HUDEP-2 (cell line): ENCODE measurements around the gene CWC27.
"Not testable (repeated sequence)": the region's sequence is repeated elsewhere in the genome, so short reads cannot be mapped to it uniquely, and the experiment has no call there.

ENCODE experiments used
- DNase-seq, 76 experiments: peaks; one replicate each; lab custom pipeline; 2025; ENCODE audit not compliant: unreplicated experiment in 76 of 76; lab: John Stamatoyannopoulos, UW

Gene CWC27

DNA sequence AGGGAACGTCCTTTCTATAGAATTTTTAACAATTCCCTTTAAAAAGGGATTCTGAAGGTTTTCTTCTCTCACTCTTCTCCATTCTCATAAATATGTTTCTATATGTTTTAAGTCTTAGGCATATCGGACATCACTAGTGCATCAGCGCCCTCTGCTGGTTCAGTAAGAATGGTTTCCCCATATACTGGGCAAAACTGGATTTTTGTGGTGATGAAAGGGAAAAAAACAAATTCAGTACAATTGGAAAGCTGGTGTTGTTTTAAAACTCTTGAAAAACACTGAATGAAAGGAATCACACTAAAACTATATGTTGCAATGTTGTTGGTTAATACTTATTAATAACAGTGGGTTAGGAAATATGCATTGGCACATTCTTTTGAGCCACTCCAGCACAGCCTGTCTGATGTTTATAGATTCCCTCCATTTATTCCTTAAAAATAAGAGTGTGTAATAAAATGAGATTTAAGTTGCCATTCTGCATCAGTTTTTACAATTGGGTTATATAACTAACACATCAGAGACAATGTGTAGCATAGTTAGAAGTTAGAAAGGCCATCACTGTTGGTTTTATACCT, 15.8 kb downstream of the CWC27 start:
- peak in 59 of 76 experiments; percentile 1 to 71 (median 43) for DNase-seq

- no peak for DNase-seq
Measured at GRCh38 chr5:64786372-64786771, 17.6 kb downstream of the CWC27 start.

DNA sequence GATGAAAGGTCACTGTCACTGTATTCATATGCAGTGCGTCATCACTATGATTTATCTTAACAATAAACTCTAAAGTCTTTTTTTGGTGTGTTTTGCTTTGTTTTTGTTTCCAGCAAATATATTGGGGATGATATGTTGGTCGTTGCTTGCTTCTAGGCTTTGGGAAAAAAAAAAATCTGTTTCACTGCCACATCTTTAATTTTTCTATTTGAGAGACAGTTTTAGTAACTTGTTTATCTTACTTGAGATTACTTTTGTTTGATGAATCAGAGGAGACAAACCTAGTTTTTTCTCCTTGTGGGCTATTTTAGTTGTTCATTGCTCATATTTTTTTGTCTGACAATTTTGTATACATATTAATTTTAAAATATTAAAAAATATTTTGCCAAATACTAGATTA, 19.4 kb downstream of the CWC27 start:
- DNase-seq = no peak

GRCh38 chr5:64789457-64789856, 20.7 kb downstream of the CWC27 start:
- no peak for DNase-seq

GRCh38 chr5:64790210-64790609, 21.5 kb downstream of the CWC27 start:
- no peak for DNase-seq

DNA sequence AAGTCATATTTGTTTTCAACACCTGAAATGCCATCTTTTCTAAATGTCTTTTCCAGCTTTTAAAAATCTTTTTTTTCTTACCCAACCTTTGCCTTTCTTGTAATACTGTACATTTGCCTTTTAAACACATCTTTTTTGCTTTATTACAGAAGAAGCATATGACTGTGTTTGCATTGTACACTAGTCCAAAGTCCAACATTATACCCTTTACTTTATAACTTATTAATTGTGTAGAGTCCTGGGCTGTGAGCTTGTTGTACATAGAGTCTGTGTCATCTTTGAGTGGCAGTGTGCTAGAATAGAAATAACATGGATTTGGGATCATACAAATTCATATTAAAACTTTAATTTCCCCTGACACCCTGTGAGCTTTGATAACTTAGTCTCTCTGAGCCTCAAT, 23.7 kb downstream of the CWC27 start:
- no peak for DNase-seq

- no peak for DNase-seq
Measured at GRCh38 chr5:64794053-64794770, 25.5 kb downstream of the CWC27 start.

DNA sequence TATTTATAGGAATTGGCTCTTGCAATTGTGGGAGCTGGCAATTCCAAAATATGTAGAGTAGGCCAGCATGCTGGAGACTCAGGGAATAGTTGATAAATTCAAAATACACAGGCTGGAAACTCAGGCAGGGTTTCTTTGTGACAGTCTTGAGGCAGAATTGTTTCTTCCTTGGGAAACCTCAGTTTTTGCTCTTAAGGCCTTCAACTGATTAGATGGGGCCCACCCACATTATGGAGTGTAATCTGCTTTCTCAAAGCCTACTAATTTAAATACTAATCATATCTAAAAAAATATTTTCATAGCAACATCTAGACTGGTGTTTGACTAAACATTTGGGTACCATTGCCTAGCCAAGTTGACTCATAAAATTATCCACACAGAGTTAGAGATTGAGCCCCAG, 27.6 kb downstream of the CWC27 start:
- no peak for DNase-seq

DNA sequence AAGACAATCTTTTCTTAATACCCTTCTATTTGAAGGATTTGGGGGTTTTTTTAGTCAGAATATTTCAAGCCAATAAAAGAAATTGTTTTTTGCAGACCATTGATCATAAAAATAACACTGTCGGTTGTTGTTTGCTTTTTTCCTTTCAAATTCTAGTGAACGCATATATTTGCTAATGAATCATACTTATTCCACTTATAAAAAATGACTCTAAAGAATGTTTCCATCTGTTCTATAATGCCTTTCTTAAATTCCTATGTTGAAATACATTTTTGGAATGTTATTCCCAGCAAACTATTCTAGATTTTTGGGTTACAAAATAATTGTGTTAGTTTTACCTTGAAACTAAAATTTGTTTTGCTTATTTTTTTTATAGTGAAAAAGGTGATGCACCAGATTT, 32.2 kb downstream of the CWC27 start:
- DNase-seq = no peak

DNA sequence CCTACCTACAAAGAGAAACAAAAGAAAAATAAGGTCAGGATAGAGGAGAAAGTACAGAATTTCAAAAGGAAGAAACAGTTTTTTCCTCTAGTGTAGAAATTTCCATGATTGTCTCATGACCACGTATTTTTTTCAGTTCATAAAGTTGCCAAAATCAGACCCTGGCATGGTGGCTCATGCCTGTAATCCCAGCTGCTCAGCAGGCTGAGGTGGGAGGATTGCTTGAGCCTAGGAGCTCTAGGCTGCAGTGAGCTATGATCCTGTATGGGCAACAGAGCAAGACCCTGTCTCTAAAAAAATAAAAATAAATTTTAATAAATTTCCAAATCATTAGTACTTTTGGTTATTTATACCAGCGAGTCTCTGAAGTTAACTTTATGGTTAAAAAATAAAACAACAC, 37.8 kb downstream of the CWC27 start:
- no peak for DNase-seq

- no peak for DNase-seq
Measured at GRCh38 chr5:64807520-64807919, 38.8 kb downstream of the CWC27 start.

DNA sequence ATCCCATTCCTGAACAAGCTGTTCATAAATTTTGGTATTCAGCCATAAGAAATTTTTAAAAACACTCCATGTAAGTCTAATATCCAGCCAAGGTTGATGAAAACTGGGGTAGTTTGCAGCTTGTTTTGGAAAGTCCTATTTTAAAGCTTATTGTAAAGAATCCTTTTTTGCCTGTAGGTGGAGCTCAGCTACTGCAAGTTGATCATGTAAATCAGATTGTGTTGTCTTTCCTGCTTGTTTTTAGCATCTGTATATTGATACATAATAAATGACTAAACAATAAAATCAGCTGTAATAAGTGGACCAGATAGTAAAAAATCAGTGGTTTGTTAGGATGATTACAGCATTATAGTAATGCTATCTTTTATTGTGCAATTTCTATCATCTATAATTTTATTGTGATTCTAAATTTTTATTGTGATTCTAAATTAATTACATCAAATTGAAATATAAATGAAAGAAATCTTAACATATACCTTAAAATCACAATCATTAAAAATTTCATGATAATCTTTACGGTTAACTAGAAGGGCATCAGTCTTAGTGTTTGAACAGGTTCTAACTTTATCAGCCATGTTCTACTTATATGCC, 42.4 kb downstream of the CWC27 start:
- peak in 18 of 76 experiments; percentile 1 to 41 (median 14) for DNase-seq

GRCh38 chr5:64814073-64814472, 45.3 kb downstream of the CWC27 start:
- no peak for DNase-seq

GRCh38 chr5:64818245-64818644, 49.5 kb downstream of the CWC27 start:
- DNase-seq = no peak

DNA sequence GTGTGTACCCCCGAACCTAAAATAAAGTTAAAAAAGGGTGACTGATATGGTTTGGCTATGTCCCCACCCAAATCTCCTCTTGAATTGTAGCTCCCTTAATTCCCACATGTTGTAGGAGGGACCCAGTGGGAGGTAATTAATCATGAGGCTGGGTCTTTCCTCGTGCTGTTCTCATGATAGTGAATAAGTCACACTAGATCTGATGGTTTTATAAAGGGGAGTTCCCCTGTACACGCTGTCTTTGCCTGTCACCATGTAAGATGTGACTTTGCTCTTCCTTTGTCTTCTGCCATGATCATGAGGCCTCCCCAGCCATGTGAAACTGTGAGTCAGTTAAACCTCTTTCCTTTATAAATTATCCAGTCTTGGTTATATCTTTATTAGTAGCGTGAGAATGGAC, 50.6 kb downstream of the CWC27 start:
- not testable (repeated sequence) for DNase-seq

DNA sequence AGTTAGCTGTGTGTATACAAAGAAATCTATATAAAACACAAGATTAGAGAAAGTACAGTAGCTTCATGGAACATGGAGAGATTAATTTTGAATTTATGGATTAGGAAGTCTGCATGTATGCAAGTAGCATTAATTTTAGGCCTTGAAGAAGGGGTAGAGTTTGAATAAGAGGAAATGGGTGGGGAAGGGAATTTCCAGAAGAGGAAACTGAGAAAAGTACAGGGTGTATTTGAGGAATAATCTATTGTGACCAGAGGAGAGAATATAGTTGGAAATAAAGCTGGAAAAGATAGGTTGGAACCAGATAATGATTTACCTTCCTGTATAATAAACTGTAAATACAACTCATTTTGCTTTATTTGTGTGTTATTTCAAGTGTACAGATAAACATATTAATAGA, 53.6 kb downstream of the CWC27 start:
- DNase-seq = no peak

- no peak for DNase-seq
Measured at GRCh38 chr5:64826541-64826940, 57.8 kb downstream of the CWC27 start.

DNA sequence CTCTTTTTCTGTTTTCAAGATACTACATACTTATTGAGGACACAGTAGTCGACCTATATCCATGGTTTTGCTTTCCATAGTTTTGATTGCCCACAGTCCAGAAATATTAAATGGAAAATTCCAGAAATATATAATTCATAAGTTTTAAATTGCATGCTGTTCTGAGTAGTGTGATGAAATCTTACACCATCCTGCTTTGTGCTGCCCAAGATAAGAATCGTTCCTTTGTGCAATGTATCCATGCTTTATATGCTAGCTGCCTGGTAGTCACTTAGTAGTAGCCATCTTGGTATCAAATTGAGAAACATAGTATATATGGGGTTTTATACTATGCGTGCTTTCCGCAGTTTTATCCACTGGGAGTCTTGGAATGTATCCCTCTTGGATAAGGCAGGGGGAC, 59.0 kb downstream of the CWC27 start:
- no peak for DNase-seq

- DNase-seq = not testable (repeated sequence)
Measured at GRCh38 chr5:64830650-64831049, 61.9 kb downstream of the CWC27 start.

DNA sequence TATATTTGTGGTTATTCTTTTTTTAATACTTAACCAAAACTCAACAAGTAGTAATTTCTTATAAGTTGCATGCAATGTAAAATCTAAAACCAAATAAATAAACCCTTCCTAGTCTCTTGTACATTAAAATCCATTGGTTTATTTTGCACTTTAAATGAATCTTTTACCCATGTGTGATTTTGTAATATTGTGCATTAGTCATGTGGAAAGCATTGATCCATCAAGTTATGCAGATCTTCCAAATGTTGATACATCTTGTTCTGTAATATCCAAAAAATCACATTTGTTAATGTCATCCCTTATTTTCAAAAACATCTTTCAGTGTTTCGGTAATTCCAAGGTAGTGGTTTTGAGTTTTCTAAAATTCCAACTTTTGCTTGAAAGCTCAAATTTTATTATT, 63.3 kb downstream of the CWC27 start:
- no peak for DNase-seq

DNA sequence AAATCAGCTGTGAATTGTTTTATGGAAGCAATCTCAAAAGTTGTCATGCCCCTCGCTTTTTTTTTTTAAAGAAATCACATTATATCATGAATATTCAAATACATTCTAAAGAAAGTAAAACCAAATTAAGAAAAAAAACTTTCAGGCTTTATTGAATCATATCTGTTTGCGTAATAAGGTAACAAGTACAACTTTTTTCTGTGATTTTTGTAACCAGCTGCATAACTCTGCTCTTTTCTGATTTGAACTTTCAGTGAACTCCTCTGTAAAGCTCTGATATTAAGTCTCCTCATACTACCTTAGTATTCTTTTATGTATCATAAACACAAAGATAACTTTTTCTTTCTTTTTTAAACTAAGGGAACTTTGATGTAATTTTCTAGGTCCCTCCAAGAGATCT, 65.3 kb downstream of the CWC27 start:
- no peak for DNase-seq

- DNase-seq = no peak
Measured at GRCh38 chr5:64834611-64835010, 65.9 kb downstream of the CWC27 start.
